ENCODE results near the gene FAM131A.

DNA sequence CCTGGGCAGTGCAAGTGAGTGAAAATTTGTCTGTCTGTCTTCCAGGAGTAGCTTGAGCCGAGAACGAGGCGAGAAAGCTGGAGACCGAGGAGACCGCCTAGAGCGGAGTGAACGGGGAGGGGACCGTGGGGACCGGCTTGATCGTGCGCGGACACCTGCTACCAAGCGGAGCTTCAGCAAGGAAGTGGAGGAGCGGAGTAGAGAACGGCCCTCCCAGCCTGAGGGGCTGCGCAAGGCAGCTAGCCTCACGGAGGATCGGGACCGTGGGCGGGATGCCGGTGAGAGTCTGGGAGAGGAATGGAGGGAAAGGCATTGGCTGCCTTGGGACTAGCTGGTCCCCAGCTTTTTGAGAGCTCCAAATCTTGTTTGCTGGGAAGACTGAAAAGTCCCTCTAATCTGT is 10.2 kb upstream of the FAM131A start:
- TF ChIP-seq, protein P1, sequence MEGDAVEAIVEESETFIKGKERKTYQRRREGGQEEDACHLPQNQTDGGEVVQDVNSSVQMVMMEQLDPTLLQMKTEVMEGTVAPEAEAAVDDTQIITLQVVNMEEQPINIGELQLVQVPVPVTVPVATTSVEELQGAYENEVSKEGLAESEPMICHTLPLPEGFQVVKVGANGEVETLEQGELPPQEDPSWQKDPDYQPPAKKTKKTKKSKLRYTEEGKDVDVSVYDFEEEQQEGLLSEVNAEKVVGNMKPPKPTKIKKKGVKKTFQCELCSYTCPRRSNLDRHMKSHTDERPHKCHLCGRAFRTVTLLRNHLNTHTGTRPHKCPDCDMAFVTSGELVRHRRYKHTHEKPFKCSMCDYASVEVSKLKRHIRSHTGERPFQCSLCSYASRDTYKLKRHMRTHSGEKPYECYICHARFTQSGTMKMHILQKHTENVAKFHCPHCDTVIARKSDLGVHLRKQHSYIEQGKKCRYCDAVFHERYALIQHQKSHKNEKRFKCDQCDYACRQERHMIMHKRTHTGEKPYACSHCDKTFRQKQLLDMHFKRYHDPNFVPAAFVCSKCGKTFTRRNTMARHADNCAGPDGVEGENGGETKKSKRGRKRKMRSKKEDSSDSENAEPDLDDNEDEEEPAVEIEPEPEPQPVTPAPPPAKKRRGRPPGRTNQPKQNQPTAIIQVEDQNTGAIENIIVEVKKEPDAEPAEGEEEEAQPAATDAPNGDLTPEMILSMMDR (IDR thresholded peaks at IDR 0.05; ENCODE audit: extremely low read depth in 1 of 2, insufficient read depth in 1 of 2, low read depth in 1 of 2, low read length in 2 of 2) = no peak
- TF ChIP-seq POLR2A (IDR thresholded peaks at IDR 0.05; ENCODE audit: low read depth, low read length) = no peak
- TF ChIP-seq EZH2 (IDR thresholded peaks at IDR 0.05; ENCODE audit: borderline replicate concordance, low read depth, low read length, severe bottlenecking) = no peak
- TF ChIP-seq, protein P2, sequence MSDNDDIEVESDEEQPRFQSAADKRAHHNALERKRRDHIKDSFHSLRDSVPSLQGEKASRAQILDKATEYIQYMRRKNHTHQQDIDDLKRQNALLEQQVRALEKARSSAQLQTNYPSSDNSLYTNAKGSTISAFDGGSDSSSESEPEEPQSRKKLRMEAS (IDR thresholded peaks at IDR 0.05; ENCODE audit: insufficient read depth, insufficient read length) = no peak
- no peak for TF ChIP-seq MYC (IDR thresholded peaks at IDR 0.05; ENCODE audit: low read depth, low read length)
- no peak for TF ChIP-seq GATA2 (IDR thresholded peaks at IDR 0.05; ENCODE audit: insufficient read depth, insufficient read length, low read depth, low read length)
- no peak for TF ChIP-seq POLR2AphosphoS5 (IDR thresholded peaks at IDR 0.05; ENCODE audit: insufficient read depth, low read depth, low read length)
- TF ChIP-seq FOS (IDR thresholded peaks at IDR 0.05; ENCODE audit: borderline replicate concordance, insufficient read depth, low read length) = no peak

Data from endothelial cell of umbilical vein (primary cell).